G401.6 (cell line): ENCODE measurements around the gene CCL5.

Experiments
- FAIRE-seq: peaks from 2 replicates; lab custom pipeline; 2012; peaks lifted over from hg19 to GRCh38; lab: Jason Lieb, UNC

Gene CCL5

GRCh38 chr17:35879773-35880654 lies at the start of gene CCL5:
Gene CCL5 (minus strand): TSS chr17:35880360.
- no peak for FAIRE-seq

GRCh38 chr17:35927714-35928113 lies 47.6 kb upstream of the CCL5 start:
- no peak for FAIRE-seq

- no peak for FAIRE-seq
These were observed 43.5 kb upstream of the CCL5 start for GRCh38 chr17:35923609-35924114.

GRCh38 chr17:35920229-35920628 lies 40.1 kb upstream of the CCL5 start:
- no peak for FAIRE-seq

- FAIRE-seq: no peak
These were observed 38.5 kb upstream of the CCL5 start for GRCh38 chr17:35918665-35919064.

- FAIRE-seq: no peak
These were observed 37.5 kb upstream of the CCL5 start for GRCh38 chr17:35917519-35918213.

GRCh38 chr17:35915153-35915964 lies 35.2 kb upstream of the CCL5 start:
- FAIRE-seq: no peak

GRCh38 chr17:35914354-35914753 lies 34.2 kb upstream of the CCL5 start:
- no peak for FAIRE-seq

- no peak for FAIRE-seq
These were observed 33.4 kb upstream of the CCL5 start for GRCh38 chr17:35913609-35914008.

- FAIRE-seq: no peak
These were observed 32.8 kb upstream of the CCL5 start for GRCh38 chr17:35912942-35913341.

- no peak for FAIRE-seq
These were observed 32.3 kb upstream of the CCL5 start for GRCh38 chr17:35912339-35912912.

- no peak for FAIRE-seq
These were observed 29.2 kb upstream of the CCL5 start for GRCh38 chr17:35909408-35909807.

- FAIRE-seq: no peak
These were observed 27.5 kb upstream of the CCL5 start for GRCh38 chr17:35907691-35908090.

- no peak for FAIRE-seq
These were observed 26.9 kb upstream of the CCL5 start for GRCh38 chr17:35906926-35907637.

GRCh38 chr17:35906191-35906925 lies 26.2 kb upstream of the CCL5 start:
- FAIRE-seq: no peak

- no peak for FAIRE-seq
These were observed 23.3 kb upstream of the CCL5 start for GRCh38 chr17:35903451-35903850.

- no peak for FAIRE-seq
These were observed 21.5 kb upstream of the CCL5 start for GRCh38 chr17:35901631-35902175.

GRCh38 chr17:35900708-35901480 lies 20.7 kb upstream of the CCL5 start:
- no peak for FAIRE-seq

- no peak for FAIRE-seq
These were observed 20.1 kb upstream of the CCL5 start for GRCh38 chr17:35900280-35900679.
